OCI-LY3 (cell line): ENCODE measurements around the gene ANKRD11.
"Not testable (repeated sequence)": the region's sequence is repeated elsewhere in the genome, so short reads cannot be mapped to it uniquely, and the experiment has no call there.

ENCODE experiments used
- EZH2phosphoT487 ChIP-seq: fragments of 200-600 bp; shearing (Covaris generic); IDR thresholded peaks from 2 replicates; pipeline ENCODE4 v1.6.1; 2018; ENCODE audit warnings: antibody characterized with exemption, mixed run types, low read depth
- TF ChIP-seq, protein P1 (sequence below): fragments of 200-600, 300-600 bp; sonication (generic); IDR thresholded peaks from 2 replicates; pipeline ENCODE4 v1.5.1; 2014; ENCODE audit warnings: antibody characterized with exemption, low read length, low read depth

DNA sequence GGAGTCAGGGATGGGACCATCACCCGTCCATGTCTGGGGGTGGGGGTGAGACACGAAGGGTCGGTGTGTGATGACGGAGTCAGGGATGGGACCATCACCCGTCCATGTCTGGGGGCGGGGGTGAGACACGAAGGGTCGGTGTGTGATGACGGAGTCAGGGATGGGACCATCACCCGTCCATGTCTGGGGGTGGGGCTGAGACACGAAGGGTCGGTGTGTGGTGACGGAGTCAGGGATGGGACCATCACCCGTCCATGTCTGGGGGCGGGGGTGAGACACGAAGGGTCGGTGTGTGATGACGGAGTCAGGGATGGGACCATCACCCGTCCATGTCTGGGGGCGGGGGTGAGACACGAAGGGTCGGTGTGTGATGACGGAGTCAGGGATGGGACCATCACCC, 69.1 kb downstream of the ANKRD11 start:
- TF ChIP-seq, protein P1, sequence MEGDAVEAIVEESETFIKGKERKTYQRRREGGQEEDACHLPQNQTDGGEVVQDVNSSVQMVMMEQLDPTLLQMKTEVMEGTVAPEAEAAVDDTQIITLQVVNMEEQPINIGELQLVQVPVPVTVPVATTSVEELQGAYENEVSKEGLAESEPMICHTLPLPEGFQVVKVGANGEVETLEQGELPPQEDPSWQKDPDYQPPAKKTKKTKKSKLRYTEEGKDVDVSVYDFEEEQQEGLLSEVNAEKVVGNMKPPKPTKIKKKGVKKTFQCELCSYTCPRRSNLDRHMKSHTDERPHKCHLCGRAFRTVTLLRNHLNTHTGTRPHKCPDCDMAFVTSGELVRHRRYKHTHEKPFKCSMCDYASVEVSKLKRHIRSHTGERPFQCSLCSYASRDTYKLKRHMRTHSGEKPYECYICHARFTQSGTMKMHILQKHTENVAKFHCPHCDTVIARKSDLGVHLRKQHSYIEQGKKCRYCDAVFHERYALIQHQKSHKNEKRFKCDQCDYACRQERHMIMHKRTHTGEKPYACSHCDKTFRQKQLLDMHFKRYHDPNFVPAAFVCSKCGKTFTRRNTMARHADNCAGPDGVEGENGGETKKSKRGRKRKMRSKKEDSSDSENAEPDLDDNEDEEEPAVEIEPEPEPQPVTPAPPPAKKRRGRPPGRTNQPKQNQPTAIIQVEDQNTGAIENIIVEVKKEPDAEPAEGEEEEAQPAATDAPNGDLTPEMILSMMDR, result not testable (repeated sequence)
- TF ChIP-seq EZH2phosphoT487, result not testable (repeated sequence)
